HG02970 (cell line): ENCODE measurements around the gene OSBPL5.

Source experiments
- ATAC-seq: cut with Tn5 transposase; IDR thresholded peaks from one replicate; pipeline ENCODE4 v1.9.1; 2021; ENCODE audit warnings: mild to moderate bottlenecking, moderate library complexity, moderate number of reproducible peaks; ENCODE audit not compliant: unreplicated experiment, low FRiP score

The OSBPL5 gene

GRCh38 chr11:3164552-3165151 is 458 bp downstream of the OSBPL5 start:
- ATAC-seq: no peak

- no peak for ATAC-seq
Observed at GRCh38 chr11:3164138-3164551, 965 bp downstream of the OSBPL5 start.

GRCh38 chr11:3163241-3163981 is 1.7 kb downstream of the OSBPL5 start:
- no peak for ATAC-seq

DNA sequence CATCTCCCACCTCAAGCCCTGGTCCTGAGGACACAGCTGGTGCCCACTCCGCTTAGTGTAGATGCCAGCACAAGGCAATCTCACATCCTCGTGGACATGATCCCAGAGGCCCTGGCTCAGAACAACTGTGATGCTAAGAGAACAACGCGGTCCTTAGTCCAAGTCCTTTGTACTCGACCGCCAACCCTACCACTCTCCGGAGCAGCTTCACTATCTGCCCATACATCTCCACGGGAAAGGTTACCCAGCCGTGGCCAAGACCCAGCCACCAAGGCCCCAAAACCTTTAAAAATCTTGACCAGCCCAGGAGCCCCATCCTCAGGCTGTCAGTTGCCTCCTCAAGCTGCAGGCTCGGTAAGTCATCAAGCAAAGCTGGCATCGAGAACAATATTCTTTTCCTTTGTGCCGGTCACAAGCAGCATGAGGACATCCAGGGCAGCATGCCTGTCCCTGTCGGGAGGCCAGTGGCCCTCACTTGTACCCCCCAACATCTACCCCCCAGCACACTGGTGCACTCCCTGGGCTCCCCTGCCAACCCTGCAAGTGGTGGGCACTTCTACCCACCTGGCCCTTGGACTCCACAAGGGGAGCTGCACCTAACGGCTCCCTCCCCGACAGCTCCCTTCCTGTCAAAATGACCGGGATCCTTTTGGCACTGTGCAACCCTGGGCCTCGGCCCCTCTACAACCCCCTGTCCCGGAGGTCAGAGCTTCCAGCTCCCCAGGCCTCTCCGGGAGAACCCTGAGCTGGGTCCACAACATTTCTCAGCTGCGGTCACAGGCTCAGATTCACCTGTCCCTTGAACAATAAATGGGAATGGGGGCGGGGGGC is 2.5 kb downstream of the OSBPL5 start:
- no peak for ATAC-seq

DNA sequence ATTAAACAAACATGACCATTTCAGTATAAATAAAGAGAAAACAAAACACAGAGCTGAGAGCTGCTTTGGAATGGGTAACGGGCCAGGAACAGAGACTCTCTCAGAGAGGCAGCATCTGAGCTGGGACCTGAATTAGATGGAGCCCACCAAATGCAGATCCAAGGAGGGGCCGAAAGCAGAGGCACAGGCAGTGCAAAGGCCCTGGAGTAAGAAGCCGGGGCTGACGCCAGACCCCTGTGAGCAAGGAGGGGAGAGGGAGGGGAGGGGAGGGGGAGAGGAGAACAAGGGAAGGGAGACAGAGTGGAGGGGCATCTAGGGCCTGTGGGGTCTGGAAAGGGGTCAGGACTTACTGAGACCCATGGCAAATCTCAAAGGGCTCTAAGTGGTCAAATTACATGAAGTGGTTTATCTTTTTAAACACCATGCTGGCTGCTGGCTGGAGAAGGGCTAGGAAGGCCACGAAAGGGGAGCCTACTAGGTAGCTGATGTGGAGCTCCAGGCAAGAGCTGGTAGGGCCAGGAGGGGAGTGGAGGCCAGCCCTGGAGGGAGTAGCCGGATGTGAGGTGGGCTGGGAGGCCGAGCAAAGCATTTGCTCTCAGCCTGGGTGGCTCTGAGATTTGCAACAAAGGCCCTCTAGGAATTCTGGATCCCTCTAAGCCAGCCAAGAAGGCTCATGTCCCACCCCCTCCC is 3.2 kb downstream of the OSBPL5 start:
- ATAC-seq: no peak

- ATAC-seq: no peak
Observed at GRCh38 chr11:3161309-3161708, 3.8 kb downstream of the OSBPL5 start.

DNA sequence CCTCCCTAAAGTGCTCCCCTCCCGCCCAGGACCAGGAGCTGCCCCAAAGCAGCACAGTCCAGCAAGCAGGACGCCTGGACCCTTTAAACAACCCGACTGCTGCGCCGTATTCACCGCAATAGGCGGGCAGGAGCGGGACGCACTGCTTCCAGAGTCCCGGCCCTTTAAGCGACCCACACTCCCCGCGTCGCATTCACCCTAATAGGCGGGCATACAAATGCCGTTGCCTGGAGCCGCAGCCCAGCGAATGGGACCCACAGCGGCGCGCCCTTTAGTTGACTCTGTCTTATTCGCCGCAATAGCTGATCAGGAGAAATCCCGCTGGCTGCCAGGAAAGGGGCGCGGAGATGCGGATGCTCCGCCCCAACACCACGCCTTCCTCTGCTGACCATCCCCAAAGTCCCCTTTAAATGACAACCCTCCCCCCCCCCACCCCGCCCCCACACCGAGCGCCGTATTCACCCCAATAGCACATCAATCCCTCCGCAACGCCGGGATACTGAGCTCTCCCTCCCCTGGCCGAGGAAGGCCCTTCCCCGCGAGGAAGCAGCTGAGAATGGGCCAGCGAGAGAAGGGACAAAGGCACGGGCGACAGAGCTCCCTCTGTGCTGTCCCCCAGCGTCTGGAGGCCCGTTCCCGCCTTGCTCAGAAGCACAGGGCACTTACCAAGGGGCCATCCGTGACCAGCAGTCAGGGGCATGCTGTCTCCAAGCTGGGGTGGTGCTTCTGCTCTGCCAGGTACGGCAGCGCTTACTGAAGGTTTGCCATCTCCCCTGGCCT is 4.7 kb downstream of the OSBPL5 start:
- no peak for ATAC-seq

GRCh38 chr11:3159296-3160190 is 5.6 kb downstream of the OSBPL5 start:
- ATAC-seq: no peak

DNA sequence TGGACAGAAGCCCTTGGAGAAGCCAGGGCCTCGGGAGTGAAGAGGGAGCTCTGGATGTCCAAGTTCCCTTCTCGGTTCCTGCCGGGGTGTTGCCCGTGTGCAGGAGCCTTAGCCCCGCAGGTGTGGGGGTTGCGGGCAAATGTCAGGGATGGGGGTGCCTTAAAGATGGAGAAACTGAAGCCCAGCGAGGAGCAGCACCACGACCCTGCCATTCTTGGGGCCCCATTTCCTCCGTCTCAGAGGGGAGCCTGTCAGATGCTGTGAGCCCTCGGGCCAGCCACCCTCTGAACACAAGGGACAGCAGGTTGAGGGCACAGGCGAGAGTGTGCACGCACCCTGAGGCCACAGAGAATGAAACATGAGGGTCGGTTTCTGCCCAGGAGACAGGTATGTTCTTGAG is 6.3 kb downstream of the OSBPL5 start:
- ATAC-seq: no peak

DNA sequence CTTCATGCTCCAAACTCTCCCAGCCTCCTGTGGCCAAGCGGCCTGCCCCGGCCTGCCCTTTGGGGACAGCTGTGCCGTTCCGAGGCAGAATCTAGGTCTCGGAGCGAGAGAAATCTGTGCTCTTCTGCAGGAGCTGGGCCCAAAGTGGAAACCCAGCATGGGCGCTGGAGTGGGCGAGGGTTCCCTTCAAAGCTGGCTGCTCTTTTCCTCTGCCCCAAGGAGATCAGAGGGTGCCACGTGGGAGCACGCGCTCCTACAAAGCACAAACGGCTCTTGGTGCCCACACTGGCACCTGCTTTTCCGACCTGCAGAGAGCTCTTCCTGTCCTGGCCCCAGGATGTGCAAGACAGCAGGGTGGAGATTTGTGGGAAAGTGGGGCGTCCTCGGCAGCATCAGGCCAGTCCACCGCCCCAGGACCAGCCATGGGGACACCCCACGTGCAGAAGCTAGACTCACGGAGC is 6.9 kb downstream of the OSBPL5 start:
- ATAC-seq: no peak

DNA sequence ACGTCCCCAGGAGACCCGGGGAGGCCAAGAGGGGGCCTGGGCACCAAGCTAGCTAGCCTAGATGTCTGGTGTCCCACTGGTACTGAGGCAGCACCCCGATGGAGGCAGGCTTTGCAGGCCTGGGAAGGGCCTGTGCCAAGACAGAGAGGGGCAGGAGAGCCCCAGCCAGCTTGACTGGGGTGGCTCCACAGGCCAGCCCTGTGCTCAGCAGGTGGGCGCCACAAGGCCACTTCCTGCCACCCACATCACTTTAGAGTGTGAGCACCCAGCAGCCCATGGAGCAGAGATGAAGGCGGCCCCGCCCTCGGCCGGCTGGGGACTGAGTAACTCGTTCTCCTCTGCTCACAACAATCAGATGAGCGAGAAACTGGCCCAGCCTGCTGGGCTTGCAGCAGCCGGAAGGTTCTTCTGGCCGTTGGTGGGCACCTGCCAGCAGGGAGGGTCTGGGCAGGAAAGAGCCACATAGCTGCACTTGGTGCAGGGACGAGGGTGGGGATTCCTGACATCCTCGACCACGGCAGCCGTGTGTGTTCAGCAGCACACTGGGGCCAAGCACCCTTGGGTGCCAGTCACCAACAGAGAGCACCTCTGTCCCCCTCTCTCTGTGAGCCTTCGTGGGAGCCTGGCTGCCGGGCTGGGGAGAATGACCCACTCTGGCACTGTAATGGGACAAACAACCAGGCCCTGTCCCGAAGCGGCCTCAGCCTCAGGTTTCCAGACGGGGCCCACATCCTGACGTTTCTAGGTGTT is 7.6 kb downstream of the OSBPL5 start:
- no peak for ATAC-seq

GRCh38 chr11:3156661-3157311 is 8.3 kb downstream of the OSBPL5 start:
- no peak for ATAC-seq

- ATAC-seq: no peak
Observed at GRCh38 chr11:3156282-3156660, 8.8 kb downstream of the OSBPL5 start.

DNA sequence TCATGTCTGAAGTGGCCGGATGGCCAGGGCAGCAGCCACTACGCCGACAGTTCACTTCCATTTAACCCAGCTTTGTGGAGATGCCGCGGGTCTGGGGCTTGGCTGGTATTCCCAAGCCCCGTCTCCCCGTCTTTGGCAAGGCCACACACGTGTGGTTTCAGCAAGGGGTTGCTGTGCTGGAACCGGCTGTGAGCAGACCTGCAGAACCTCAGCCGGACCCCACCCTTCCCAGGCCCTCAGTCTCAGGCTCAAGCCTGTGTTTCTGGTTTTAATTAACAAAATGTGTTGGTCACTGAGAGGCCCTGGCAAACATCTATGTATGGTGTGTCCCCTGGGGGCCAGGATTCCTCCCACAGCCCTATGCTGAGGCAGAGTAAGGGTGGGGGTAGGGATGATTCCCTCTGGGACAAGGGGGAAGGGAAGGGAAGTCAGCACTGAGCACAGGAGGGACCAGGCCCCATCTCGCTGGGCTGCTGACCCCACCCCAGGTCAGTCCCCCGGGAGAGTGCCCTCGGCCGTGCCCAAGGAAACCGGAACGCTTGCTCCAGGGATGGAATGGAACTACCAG is 9.3 kb downstream of the OSBPL5 start:
- ATAC-seq: no peak

- no peak for ATAC-seq
Observed at GRCh38 chr11:3155216-3155615, 9.9 kb downstream of the OSBPL5 start.

DNA sequence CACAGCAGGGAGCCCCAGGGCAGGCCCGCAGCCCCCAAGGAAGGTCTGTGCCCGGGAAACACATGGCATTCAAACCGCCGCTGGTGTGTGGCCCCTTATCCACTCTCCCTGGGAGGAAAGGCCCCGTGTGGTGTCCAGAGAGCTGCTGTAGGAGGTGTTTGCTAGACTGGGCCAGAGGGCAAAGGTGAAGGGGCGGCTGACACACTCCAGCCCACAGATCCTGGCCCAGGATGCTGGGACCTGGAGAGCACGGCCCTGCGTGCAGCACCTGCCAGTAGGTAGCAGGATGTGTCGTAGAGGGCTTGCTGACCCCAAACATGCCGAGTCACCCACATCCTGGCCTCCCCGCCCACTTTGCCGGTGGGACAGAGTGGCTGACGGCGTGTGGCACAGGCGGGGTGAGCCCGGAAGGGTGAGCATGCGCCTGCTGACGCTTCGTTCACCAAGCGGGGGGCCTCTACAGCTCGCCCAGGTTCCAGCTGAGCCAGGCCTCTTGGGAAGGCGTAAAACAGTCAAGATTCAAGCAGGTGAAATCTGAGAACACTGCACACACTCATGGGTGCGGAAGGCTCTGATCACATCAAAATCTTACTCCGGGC is 11.0 kb downstream of the OSBPL5 start:
- no peak for ATAC-seq

- no peak for ATAC-seq
Observed at GRCh38 chr11:3153291-3153861, 11.7 kb downstream of the OSBPL5 start.
